HG02571 (cell line): ENCODE measurements around the gene KRTAP5-7.
"Not testable (repeated sequence)": the region's sequence is repeated elsewhere in the genome, so short reads cannot be mapped to it uniquely, and the experiment has no call there.

ENCODE experiments used
- ATAC-seq: cut with Tn5 transposase; IDR thresholded peaks from one replicate; pipeline ENCODE4 v1.9.1; 2021; ENCODE audit warnings: mild to moderate bottlenecking, moderate library complexity; ENCODE audit not compliant: unreplicated experiment

KRTAP5-7 gene, protein sequence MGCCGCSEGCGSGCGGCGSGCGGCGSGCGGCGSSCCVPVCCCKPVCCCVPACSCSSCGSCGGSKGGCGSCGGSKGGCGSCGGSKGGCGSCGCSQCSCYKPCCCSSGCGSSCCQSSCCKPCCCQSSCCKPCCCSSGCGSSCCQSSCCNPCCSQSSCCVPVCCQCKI

GRCh38 chr11:71526796-71527575 lies at the start of gene KRTAP5-7:
Gene KRTAP5-7, plus strand, starts transcription at chr11:71527267. Its CDS starts 34 bp downstream, at chr11:71527301.
- ATAC-seq, result not testable (repeated sequence)

DNA sequence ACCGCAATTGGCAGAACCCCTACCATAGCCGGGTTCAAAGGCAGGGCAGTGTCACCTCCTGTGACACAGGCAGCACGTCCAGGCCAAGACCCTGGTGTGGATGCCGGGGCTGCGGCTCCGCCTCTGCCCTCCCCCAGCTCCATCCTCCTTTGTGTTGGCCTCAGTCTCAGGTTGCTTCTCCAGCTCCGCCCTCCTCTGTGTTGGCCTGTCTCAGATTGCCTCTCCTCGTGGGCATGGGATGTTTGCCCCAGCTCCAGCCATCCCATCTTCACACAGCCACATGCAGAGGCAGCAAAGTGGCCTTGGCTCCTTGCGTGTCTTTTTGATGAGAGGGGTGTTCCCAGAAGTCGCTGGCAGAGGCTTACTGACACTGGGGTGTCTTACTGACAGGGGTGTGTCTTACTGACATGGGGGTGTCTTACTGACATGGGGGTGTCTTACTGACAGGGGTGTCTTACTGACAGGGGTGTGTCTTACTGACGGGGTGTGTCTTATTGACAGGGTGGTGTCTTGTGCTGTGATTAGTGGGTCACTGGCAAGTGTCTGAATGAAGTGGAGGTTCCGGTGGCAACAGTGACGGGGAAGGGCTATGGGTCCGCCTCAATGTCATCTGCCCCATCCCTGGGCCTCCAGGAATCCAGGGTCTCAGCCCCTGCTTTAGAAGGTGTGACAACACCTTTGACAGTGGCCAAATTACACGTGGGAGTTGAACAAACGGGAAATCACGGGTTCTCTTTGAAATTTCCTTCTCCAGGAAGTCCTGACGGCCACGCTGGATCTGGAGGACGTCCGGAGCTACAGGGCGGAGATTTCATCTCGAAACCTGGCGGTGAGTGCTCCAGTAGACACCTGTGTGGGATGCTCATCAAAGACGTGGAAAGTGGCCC lies 49.2 kb upstream of the KRTAP5-7 start:
- no peak for ATAC-seq

- ATAC-seq, result no peak
Measured at GRCh38 chr11:71478528-71478840, 48.6 kb upstream of the KRTAP5-7 start.

GRCh38 chr11:71481101-71481960 lies 45.7 kb upstream of the KRTAP5-7 start:
- ATAC-seq, result no peak

- no peak for ATAC-seq
Measured at GRCh38 chr11:71482216-71482615, 44.9 kb upstream of the KRTAP5-7 start.

GRCh38 chr11:71482746-71483364 lies 44.2 kb upstream of the KRTAP5-7 start:
- ATAC-seq, result no peak

GRCh38 chr11:71483692-71484091 lies 43.4 kb upstream of the KRTAP5-7 start:
- no peak for ATAC-seq

DNA sequence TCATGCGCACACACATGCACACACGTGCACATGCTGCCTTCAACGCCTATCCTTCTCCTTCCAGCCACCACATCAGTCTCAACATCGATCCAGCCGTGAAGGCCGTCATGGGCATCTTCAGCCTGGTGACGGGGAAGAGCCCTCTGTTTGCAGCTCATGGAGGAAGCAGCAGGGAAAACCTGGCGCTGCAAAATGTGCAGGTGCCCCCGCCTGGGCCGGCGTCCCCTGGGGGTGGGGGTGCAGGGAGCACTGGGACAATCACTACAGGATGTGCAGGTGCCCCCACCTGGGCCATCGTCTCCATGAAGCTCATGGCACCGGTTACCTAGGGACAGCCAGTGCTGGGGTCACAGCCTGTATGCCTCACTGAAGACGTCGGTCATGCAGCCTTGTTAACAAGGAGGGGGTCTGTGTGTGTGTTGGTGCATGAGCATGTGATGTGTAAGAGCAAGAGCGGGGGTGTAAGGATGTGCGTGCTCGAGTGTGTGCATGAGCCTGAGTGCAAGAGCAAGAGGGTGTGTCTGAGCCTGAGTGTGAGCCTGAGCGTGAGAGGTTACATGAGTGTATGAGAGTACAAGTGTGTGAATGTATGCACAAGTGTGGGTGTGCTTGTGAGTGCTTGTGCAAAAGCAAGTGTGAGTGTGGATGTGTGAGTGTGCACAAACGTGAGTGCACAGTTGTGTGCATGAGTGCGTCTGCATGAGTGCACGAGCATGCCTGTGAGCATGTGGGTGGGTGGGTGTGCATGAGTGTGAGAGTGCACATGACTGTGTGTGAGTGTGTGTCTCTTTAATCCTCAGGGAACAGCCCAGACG lies 42.6 kb upstream of the KRTAP5-7 start:
- no peak for ATAC-seq

- no peak for ATAC-seq
Measured at GRCh38 chr11:71485063-71485399, 42.0 kb upstream of the KRTAP5-7 start.

GRCh38 chr11:71485466-71485865 lies 41.6 kb upstream of the KRTAP5-7 start:
- no peak for ATAC-seq

GRCh38 chr11:71486320-71486719 lies 40.7 kb upstream of the KRTAP5-7 start:
- no peak for ATAC-seq

DNA sequence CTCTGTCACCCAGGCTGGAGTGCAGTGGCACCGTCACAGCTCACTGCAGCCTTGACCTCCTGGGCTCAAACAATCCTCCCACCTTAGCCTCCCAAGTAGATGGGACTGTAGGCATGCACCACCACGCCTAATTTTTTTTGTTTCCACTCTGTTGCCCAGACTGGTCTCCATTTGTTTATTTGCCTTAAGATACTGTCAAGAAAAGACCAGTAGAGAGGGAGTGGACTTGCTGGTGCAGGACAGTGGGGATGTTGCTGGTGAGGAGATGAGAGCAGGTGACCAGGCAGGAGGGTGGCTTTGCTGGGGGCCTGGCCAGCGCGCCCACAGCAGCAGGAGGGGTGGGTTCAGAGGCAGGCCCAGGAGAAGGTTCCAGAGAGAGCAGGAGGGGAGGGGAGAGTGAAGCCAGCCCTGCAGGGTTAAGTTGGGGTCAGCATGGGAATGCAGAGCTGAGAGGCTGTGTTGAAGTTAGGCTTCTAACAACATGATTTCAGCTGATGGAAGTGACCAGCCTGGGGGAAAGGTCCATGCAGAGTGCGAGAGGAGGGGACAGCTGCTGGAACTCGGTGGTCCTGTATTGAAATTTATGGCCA lies 38.3 kb upstream of the KRTAP5-7 start:
- no peak for ATAC-seq

DNA sequence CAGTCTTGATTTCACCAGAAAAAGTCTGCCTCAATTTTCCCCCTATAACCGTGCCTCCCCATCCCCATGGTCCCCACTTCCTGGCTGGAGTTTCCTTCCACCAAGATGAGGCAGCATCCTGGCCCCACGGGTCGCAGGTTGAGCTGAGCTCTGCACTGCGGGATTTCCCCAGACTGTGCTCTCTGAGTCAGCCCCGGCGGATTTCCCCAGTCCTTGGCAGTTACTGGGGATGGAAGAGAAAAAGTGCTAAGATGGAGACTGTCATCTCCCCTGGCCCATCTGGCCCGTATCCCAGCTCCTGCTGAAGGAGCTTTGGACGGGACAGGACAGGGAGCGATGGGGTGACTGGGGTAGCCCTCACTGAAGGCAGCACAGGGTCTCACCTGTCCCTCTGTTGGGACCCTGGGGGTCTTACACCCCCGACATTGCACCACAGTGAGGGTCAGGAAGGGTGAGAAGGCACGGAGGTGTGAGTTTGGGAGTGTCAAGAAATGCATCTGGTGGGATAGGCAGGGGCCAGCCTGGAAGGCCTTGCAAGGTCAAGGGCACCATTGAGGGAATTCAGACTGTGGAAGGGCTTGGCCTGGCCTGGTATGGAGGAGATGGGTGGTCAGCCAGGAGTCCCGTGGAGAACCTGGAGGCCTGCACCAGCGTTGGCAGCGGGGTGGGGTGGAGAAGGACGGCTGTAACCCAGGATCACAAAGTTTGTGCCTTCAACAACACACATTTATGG lies 37.6 kb upstream of the KRTAP5-7 start:
- no peak for ATAC-seq

GRCh38 chr11:71490044-71490730 lies 36.9 kb upstream of the KRTAP5-7 start:
- ATAC-seq, result no peak

DNA sequence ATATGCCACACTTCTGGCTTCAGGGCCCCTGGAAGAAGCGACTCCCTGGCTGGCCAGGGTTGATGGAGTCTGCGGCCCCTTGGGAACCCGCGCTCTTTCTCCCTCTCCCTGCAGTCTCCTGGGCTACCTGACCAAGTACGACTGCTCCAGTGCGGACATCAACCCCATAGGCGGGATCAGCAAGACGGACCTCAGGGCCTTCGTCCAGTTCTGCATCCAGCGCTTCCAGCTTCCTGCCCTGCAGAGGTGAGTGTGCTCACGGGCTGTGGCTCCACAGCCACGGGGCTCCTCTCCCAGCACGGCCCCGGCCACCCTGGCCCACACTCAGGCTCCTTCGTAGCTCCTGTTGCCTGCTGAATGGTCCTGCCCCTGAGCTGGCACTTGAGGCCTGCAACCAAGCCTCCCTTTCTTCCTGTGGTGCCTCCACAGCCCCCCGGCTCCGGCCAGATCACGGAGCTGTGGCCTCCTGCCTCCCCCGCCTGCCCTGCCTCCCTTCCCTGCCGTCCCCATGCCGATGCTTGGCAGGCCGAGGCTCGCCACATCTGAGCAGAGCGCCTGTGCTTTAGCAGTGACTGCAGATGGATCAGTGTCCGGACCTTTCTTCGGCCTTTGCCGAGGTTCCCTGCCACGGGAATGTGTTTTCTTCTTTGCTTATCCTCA lies 36.2 kb upstream of the KRTAP5-7 start:
- ATAC-seq, result no peak

- no peak for ATAC-seq
Measured at GRCh38 chr11:71491531-71491930, 35.5 kb upstream of the KRTAP5-7 start.

DNA sequence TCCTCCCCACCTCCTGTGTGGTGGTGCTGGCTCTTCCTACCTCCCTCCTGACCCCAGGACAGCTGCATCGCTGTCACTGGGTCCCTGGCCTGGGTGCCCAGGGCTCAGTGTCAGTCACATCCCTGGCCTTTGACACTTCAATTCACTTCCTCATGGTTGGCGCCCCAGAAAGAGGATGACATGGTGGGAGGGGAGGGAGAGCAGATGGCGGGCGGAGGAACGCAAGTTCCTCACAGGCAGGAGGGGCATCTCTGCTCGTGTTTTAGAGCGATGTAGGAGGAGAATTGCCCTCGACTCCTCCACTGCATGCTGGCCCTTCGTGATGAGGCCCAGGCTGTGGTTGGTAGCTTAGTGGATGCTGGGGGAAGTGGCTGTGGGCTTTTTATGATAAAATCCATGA lies 35.1 kb upstream of the KRTAP5-7 start:
- ATAC-seq, result no peak
